BLaER1 treated with 17β-estradiol and CSF1 and Interleukin-3, amounts not matched to agents 10 nM and 100 nM (cell line): ENCODE results near the gene GPR135.
A peak's percentile ranks its signal among the peaks of the same experiment; 100 is the strongest.

Source experiments
- H3K27ac ChIP-seq, 11 experiments: shearing (Covaris generic); formaldehyde crosslinking; 2 replicates each; pipeline ENCODE4 v1.8.1; 2022
- H3K27me3 ChIP-seq, 11 experiments: shearing (Covaris generic); formaldehyde crosslinking; 2 replicates each; pipeline ENCODE4 v1.8.1; 2022
- H3K36me3 ChIP-seq, 11 experiments: shearing (Covaris generic); formaldehyde crosslinking; 2 replicates each; pipeline ENCODE4 v1.8.1; 2022
- H3K4me1 ChIP-seq, 10 experiments: shearing (Covaris generic); formaldehyde crosslinking; 2 replicates each; pipeline ENCODE4 v1.8.1; 2022
- H3K4me2 ChIP-seq, 11 experiments: shearing (Covaris generic); formaldehyde crosslinking; 2 replicates each; pipeline ENCODE4 v1.8.1; 2022
- H3K4me3 ChIP-seq, 10 experiments: shearing (Covaris generic); formaldehyde crosslinking; 2 replicates each; pipeline ENCODE4 v1.8.1; 2022
- H3K9ac ChIP-seq, 11 experiments: shearing (Covaris generic); formaldehyde crosslinking; 2 replicates each; pipeline ENCODE4 v1.8.1; 2022
- H3K9me3 ChIP-seq, 11 experiments: shearing (Covaris generic); formaldehyde crosslinking; replicated peaks in 1 of 11; 2 replicates each; pipeline ENCODE4 v1.8.1; 2022
- H4K20me1 ChIP-seq, 11 experiments: shearing (Covaris generic); formaldehyde crosslinking; 2 replicates each; pipeline ENCODE4 v1.8.1; 2022
- Cebpa-rat ChIP-seq, 11 experiments: shearing (Covaris generic); IDR thresholded peaks; 2 replicates each; pipeline ENCODE4 v1.8.1; 2022

The GPR135 gene

DNA sequence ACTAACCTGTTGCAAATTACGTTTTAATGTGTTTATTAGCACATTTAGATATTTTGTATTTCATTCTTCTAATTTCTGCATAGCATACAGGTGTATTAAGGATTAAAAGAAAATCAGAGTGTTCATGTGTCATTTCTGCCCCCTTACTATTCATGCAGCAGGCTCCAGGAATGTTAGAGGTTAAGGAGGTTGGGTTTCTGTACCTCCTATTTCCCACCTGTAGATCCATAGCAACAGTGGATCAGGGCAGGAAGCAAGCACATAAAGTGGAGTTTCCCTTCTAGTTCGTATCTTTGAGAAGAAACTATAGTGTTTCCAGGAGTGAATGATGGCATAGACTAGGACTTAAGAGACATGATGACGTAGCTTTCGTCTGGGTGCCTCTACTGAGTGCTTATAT, 38.1 kb upstream of the GPR135 start:
- Histone ChIP-seq H3K4me3 (no peak overlapping the region), H3K27ac (no peak overlapping the region), H3K9me3 (no peaks in the 10 kb centered on the region), H3K36me3 (peaks cover 32 to 74% (median 51%) of the 10 kb centered on the region in 11 experiments), H4K20me1 (peaks cover 0 to 7% (median 0%) of the 10 kb centered on the region in 11 experiments; a peak in 4 of 22 replicates), H3K4me1 (peaks cover 0 to 4% (median 0%) of the 10 kb centered on the region in 10 experiments; a peak in 1 of 20 replicates), H3K27me3 (no peaks in the 10 kb centered on the region), H3K9ac (no peak overlapping the region), H3K4me2 (no peak overlapping the region)
- TF ChIP-seq Cebpa-rat (IDR thresholded peaks at IDR 0.05), result no peak

DNA sequence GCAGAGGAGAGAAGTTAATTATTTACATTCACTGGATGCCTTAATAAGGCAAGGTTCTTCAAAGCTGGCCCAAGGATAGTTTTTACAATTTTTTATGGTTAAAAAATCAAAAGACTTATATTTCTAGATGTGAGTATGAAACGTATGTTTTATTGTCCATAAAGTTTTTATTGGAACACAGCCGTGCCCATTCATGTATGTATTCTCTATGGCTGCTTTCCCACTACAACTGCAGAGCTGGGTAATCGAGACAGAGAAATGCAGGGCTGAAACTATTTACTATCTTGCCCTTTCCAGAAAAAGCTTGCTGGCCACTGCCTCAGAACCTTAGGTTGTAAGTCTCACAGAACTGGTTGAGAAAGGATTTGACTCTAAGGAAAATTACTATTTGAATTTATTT, 35.6 kb upstream of the GPR135 start:
- H3K36me3 ChIP-seq, result peaks cover 50 to 94% (median 76%) of the 10 kb centered on the region in 11 experiments
- H4K20me1 ChIP-seq, result peaks cover 0 to 18% (median 0%) of the 10 kb centered on the region in 11 experiments; a peak in 4 of 22 replicates
- H3K9ac ChIP-seq, result no peak overlapping the region
- no peak for TF ChIP-seq Cebpa-rat (IDR thresholded peaks at IDR 0.05)
- no peak overlapping the region for H3K4me3 ChIP-seq
- peaks cover 0 to 4% (median 0%) of the 10 kb centered on the region in 10 experiments; a peak in 1 of 20 replicates for H3K4me1 ChIP-seq
- H3K27me3 ChIP-seq, result no peaks in the 10 kb centered on the region
- H3K27ac ChIP-seq, result no peak overlapping the region
- no peak overlapping the region for H3K4me2 ChIP-seq
- H3K9me3 ChIP-seq, result no peaks in the 10 kb centered on the region

DNA sequence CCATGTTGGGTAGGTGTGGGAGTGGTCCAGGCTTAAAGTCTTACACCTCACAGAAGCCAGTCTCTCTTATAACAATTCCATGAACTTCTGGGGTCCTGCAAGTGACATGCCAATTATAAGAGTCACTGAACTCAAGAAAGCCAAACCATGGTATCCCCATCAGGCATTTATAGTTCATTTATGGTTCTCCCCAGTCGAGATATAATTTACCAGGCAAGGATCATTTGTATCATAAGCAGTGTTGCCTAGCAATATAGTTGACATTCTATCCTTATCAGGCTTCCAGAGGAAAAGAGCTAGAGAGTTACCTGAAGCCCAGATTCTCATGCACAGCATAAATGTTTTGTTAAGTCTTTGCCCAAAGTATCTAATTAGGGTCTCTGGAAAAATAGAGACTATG, 27.2 kb upstream of the GPR135 start:
- no peak overlapping the region for H3K27ac ChIP-seq
- H4K20me1 ChIP-seq, result peaks cover 0 to 57% (median 3%) of the 10 kb centered on the region in 11 experiments; a peak in 7 of 22 replicates
- H3K9me3 ChIP-seq, result peaks cover 0 to 9% (median 0%) of the 10 kb centered on the region in 11 experiments; a peak in 3 of 22 replicates
- H3K4me3 ChIP-seq, result no peak overlapping the region
- TF ChIP-seq Cebpa-rat (IDR thresholded peaks at IDR 0.05), result no peak
- peaks cover 77 to 100% (median 95%) of the 10 kb centered on the region in 11 experiments for H3K36me3 ChIP-seq
- no peaks in the 10 kb centered on the region for H3K27me3 ChIP-seq
- no peak overlapping the region for H3K4me2 ChIP-seq
- peaks cover 0 to 30% (median 0%) of the 10 kb centered on the region in 10 experiments; a peak in 5 of 20 replicates for H3K4me1 ChIP-seq
- no peak overlapping the region for H3K9ac ChIP-seq

DNA sequence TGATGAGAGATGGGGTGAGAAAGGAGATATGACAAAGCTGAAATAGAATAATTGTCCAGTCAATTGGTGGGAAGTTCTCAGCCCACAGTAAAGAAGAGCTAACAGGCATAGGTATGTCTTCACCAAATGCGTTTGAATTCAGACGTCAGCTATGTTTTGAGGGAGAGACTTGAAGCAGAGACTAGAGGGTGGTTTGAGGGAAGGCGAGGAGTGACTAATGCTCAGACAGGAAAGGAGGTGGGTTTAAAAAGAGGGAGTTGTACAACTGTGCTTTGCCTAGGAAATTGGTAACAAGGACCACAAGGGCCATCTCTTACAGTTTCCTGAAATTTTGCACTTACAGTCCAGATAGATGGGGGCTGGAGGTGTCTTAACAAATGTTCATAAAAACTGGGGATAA, 25.6 kb upstream of the GPR135 start:
- peaks cover 0 to 9% (median 0%) of the 10 kb centered on the region in 11 experiments; a peak in 3 of 22 replicates for H3K9me3 ChIP-seq
- no peak overlapping the region for H3K9ac ChIP-seq
- H3K27ac ChIP-seq, result no peak overlapping the region
- H3K36me3 ChIP-seq, result peaks cover 67 to 91% (median 81%) of the 10 kb centered on the region in 11 experiments
- H3K4me3 ChIP-seq, result no peak overlapping the region
- no peaks in the 10 kb centered on the region for H3K27me3 ChIP-seq
- 0 out of 22 replicates have a peak overlapping the region, but pooled peaks of 2 of the 11 experiments have one; percentile 3 for H3K4me2 ChIP-seq
- no peak for TF ChIP-seq Cebpa-rat (IDR thresholded peaks at IDR 0.05)
- H4K20me1 ChIP-seq, result peaks cover 0 to 61% (median 3%) of the 10 kb centered on the region in 11 experiments; a peak in 7 of 22 replicates
- peaks cover 8 to 44% (median 12%) of the 10 kb centered on the region in 10 experiments for H3K4me1 ChIP-seq

DNA sequence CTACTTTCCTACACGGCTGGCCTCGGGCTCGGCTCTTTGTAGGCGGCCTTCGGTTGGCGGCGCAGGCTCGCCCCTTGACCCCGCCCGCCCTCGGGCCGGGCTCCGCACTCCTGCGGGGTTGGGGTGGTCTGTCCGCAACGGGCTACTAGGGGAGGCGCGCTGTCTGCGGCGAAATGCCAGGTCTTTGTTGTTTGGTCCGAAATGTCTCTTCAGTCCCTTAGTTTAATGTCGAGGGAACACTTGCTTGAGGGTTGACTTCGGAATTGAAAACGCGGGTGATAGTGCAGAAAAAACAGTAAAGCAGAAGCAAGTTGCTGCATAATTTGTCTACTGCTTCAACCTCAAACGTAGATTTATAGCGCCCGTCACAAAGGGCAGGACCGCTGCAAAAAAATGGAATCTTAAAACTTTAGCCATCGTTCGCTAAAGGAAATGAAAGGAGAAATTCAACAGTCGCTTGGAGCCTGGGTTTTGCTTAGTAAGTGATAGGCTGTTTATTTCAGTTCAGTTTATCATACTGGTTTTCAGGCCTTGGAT, 19.5 kb upstream of the GPR135 start:
- Histone ChIP-seq H3K36me3 (peaks cover 17 to 31% (median 24%) of the 10 kb centered on the region in 11 experiments), H3K9me3 (no peaks in the 10 kb centered on the region), H3K4me3 (peak overlapping the region; percentile 70 to 89 (median 80)), H3K9ac (peak overlapping the region; percentile 84 to 92 (median 90)), H3K4me2 (peak overlapping the region; percentile 64 to 96 (median 82)), H4K20me1 (peaks cover 0 to 30% (median 12%) of the 10 kb centered on the region in 11 experiments; a peak in 14 of 22 replicates), H3K27ac (peak overlapping the region; percentile 76 to 94 (median 91)), H3K27me3 (no peaks in the 10 kb centered on the region), H3K4me1 (peaks cover 47 to 72% (median 55%) of the 10 kb centered on the region in 10 experiments)
- TF ChIP-seq Cebpa-rat (IDR thresholded peaks at IDR 0.05), result no peak

DNA sequence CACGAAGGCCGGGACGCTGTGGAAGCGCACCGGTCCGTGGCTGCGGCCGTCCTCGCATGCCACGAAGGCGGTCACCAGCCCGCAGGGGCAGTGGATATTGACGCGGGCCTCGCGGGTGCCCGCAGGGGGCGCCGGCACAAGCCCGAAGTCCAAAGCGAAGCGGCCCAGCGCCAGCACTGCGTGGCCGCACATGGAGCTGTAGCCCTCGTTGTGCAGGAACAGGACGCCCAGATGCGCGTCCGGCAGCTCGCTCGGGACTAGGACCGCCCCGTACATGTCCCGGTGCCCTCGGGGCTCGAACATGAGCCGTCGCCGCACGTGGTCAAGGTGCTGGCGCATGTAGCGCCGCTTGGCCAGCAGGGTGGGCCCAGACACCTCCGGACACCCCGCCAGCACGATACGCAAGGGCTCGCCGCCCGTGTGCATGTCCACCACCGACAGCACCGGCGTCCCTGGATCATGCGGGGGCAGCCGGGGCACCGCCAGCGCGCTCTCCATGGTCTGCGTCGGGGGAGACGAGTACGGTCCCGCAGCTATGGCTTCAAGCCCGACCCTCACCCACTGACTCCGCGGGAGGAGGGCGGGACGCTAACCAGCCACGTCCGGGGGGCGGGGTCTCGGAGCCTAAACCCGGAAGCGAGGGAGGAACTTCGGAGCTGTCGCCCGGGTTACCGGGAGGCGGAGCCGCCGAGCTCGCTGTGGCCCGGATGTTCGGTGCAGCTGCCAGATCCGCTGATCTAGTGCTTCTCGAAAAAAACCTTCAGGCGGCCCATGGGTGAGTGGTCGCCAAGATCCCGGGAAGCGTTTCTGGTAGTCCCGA, 18.8 kb upstream of the GPR135 start, which contains the start of the genes JKAMP and L3HYPDH:
TSS of gene JKAMP (plus strand) at position 699 of the 820 bp plus-strand sequence. CDS start at position 772, 73 bp downstream.
TSS of gene L3HYPDH (minus strand) at position 590 of the 820 bp plus-strand sequence. CDS start at position 498, 92 bp downstream.
- no peaks in the 10 kb centered on the region for H3K27me3 ChIP-seq
- peaks cover 47 to 67% (median 56%) of the 10 kb centered on the region in 10 experiments for H3K4me1 ChIP-seq
- H4K20me1 ChIP-seq, result peaks cover 0 to 30% (median 12%) of the 10 kb centered on the region in 11 experiments; a peak in 14 of 22 replicates
- H3K4me2 ChIP-seq, result peak within 1 kb of the TSS; percentile 85 to 99 (median 97)
- H3K9me3 ChIP-seq, result no peaks in the 10 kb centered on the region
- H3K9ac ChIP-seq, result peak within 1 kb of the TSS; percentile 84 to 92 (median 90)
- peak within 1 kb of the TSS; percentile 76 to 94 (median 91) for H3K27ac ChIP-seq
- TF ChIP-seq Cebpa-rat (IDR thresholded peaks at IDR 0.05), result no peak
- peak within 1 kb of the TSS; percentile 70 to 89 (median 80) for H3K4me3 ChIP-seq
- H3K36me3 ChIP-seq, result peaks cover 11 to 26% (median 19%) of the 10 kb centered on the region in 11 experiments

DNA sequence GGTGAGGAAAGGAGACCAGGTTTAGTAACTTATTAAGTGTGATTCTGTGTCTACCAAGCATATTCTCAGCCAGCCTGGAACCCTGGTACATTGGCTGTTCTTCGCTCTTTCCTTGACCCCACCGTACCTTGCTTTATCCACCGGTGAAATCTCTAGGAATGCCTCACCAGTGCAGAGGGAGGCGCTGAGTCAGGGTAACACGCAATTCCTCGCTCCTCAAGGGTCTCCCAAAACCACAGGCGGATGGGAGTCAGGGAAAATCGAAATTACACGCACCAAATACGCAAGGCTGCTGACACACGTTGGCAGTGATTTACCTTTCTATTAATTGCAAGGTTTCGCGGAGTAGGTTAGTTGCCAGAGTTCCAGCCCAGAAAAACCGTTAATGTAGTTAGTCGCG, 18.2 kb upstream of the GPR135 start:
- Histone ChIP-seq H3K4me3 (peak overlapping the region; percentile 70 to 89 (median 80)), H3K27me3 (no peaks in the 10 kb centered on the region), H3K9me3 (no peaks in the 10 kb centered on the region), H3K27ac (peak overlapping the region in 10 of 11 experiments; percentile 76 to 94 (median 91); a peak in 21 of 22 replicates), H4K20me1 (peaks cover 0 to 30% (median 12%) of the 10 kb centered on the region in 11 experiments; a peak in 14 of 22 replicates), H3K9ac (peak overlapping the region; percentile 84 to 92 (median 90)), H3K4me1 (peaks cover 47 to 60% (median 55%) of the 10 kb centered on the region in 10 experiments), H3K36me3 (peaks cover 13 to 26% (median 19%) of the 10 kb centered on the region in 11 experiments; a peak in 21 of 22 replicates), H3K4me2 (peak overlapping the region; percentile 85 to 99 (median 97))
- no peak for TF ChIP-seq Cebpa-rat (IDR thresholded peaks at IDR 0.05)

DNA sequence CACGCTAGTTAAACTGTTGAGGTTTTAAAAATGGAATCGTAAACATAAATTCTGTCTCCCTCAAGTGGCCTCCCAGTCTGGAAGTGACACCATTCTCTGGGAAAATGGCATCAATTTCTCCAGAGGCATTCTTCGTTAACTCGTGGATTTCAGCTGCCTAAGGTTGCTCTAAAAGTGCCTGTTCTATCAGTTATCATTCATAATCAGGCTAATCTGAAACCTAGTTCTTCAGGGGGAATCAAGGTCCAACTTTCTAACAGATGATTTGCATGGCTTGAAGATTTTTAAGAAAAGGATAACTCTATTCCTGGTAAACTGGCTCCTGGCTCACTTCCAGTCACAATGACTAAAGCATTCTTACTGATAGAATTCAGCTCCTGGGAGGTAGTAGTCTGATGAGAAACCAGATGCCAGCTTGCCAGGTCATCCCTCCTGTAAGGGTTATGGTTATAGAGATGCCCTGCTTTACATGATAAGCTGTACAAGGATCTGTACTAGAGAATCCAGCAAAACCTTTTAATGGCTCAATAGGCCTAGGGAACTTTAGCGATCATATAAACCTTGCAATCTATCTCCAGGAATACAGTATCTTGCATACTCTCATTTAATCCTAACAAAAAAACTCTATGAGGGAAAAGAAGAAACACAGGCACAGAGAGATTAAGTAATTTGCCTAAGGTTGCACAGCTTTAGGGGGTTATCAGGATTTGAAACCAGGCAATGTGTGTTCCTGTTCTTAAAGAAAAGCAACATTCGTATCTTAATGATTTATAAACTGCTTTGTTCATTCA, 17.6 kb upstream of the GPR135 start:
- H3K36me3 ChIP-seq, result peaks cover 14 to 24% (median 18%) of the 10 kb centered on the region in 11 experiments; a peak in 20 of 22 replicates
- peak overlapping the region; percentile 84 to 92 (median 90) for H3K9ac ChIP-seq
- no peak for TF ChIP-seq Cebpa-rat (IDR thresholded peaks at IDR 0.05)
- H3K4me3 ChIP-seq, result peak overlapping the region; percentile 70 to 89 (median 80)
- H3K27ac ChIP-seq, result peak overlapping the region in 8 of 11 experiments; percentile 84 to 94 (median 91); a peak in 12 of 22 replicates
- H3K4me2 ChIP-seq, result peak overlapping the region; percentile 85 to 99 (median 97)
- H4K20me1 ChIP-seq, result peaks cover 0 to 30% (median 12%) of the 10 kb centered on the region in 11 experiments; a peak in 14 of 22 replicates
- H3K27me3 ChIP-seq, result no peaks in the 10 kb centered on the region
- peaks cover 47 to 60% (median 54%) of the 10 kb centered on the region in 10 experiments for H3K4me1 ChIP-seq
- H3K9me3 ChIP-seq, result no peaks in the 10 kb centered on the region
